ENCODE measurements around the gene TRAF1. TPM values are rescaled to one million over a fixed set of nuclear protein-coding genes. Genes with fewer than 3 reads are reported as not detected.
A peak's percentile ranks its signal among the peaks of the same experiment; 100 is the strongest.

TRAF1 gene
- total and polyA plus RNA-seq, 2 donors (not counting 1 experiment from before 2014, with no cell fraction given): 0.58 to 3.8 TPM

GRCh38 chr9:120925535-120926396, 830 bp downstream of the TRAF1 start:
- TF ChIP-seq EZH2 (IDR thresholded peaks at IDR 0.05; ENCODE audit: low read length, missing control alignments) (no peak), CTCF (conservative IDR thresholded peaks at IDR 0.05 in 1 of 2, IDR thresholded peaks at IDR 0.05 in 1 of 2; ENCODE audit: low read depth in 1 of 2, low read length in 2 of 2) (no peak)
- H2AFZ ChIP-seq (ENCODE audit: low read length): no peak overlapping the region
- no peak overlapping the region for H3K4me2 ChIP-seq (ENCODE audit: extremely low read depth, insufficient read depth, low read length)
- no peaks in the 10 kb centered on the region for H3K36me3 ChIP-seq (ENCODE audit: control insufficient read depth, insufficient read depth, low read length)
- peak; percentile 85 to 93 for DNase-seq (ENCODE audit: low read depth in 2 of 2)
- no peaks in the 10 kb centered on the region for H4K20me1 ChIP-seq (ENCODE audit: control insufficient read depth, extremely low read depth, insufficient read depth, low read length)
- H3K27me3 ChIP-seq (ENCODE audit: control insufficient read depth, insufficient read depth, low read length): no peaks in the 10 kb centered on the region
- H3K9ac ChIP-seq (ENCODE audit: insufficient read depth, low read length): no peak overlapping the region
- no peak overlapping the region for H3K4me3 ChIP-seq (replicated peaks in 1 of 4; ENCODE audit: control extremely low read depth in 1 of 4, insufficient read depth in 1 of 4, low read depth in 3 of 4, low read length in 4 of 4)
- peak overlapping the region; percentile 45 for H3K27ac ChIP-seq (ENCODE audit: insufficient read depth, low read length)
- no peaks in the 10 kb centered on the region for H3K9me3 ChIP-seq (ENCODE audit: control insufficient read depth, insufficient read depth, low read depth, low read length)
- H3K79me2 ChIP-seq (ENCODE audit: control insufficient read depth, insufficient read depth, low read length): no peaks in the 10 kb centered on the region
- peaks cover 9% of the 10 kb centered on the region for H3K4me1 ChIP-seq (ENCODE audit: control insufficient read depth, extremely low read depth, insufficient read depth, low read length)

GRCh38 chr9:120924698-120925534, 1.7 kb downstream of the TRAF1 start:
- H3K27ac ChIP-seq (ENCODE audit: insufficient read depth, low read length): no peak overlapping the region

More at GRCh38 chr9:120924698-120925534, 1.7 kb downstream of the TRAF1 start:
- no peaks in the 10 kb centered on the region for H3K27me3 ChIP-seq (ENCODE audit: control insufficient read depth, insufficient read depth, low read length)
- no peak for TF ChIP-seq CTCF (conservative IDR thresholded peaks at IDR 0.05 in 1 of 2, IDR thresholded peaks at IDR 0.05 in 1 of 2; ENCODE audit: low read depth in 1 of 2, low read length in 2 of 2)
- no peak for TF ChIP-seq EZH2 (IDR thresholded peaks at IDR 0.05; ENCODE audit: low read length, missing control alignments)
- peaks cover 11% of the 10 kb centered on the region for H3K4me1 ChIP-seq (ENCODE audit: control insufficient read depth, extremely low read depth, insufficient read depth, low read length)
- no peaks in the 10 kb centered on the region for H3K36me3 ChIP-seq (ENCODE audit: control insufficient read depth, insufficient read depth, low read length)
- H3K9ac ChIP-seq (ENCODE audit: insufficient read depth, low read length): no peak overlapping the region
- peak in 1 of 2 donors; percentile 24 for DNase-seq (ENCODE audit: low read depth in 2 of 2)
- H2AFZ ChIP-seq (ENCODE audit: low read length): no peak overlapping the region
- no peaks in the 10 kb centered on the region for H3K79me2 ChIP-seq (ENCODE audit: control insufficient read depth, insufficient read depth, low read length)
- no peak overlapping the region for H3K4me3 ChIP-seq (replicated peaks in 1 of 4; ENCODE audit: control extremely low read depth in 1 of 4, insufficient read depth in 1 of 4, low read depth in 3 of 4, low read length in 4 of 4)
- H3K9me3 ChIP-seq (ENCODE audit: control insufficient read depth, insufficient read depth, low read depth, low read length): no peaks in the 10 kb centered on the region
- no peaks in the 10 kb centered on the region for H4K20me1 ChIP-seq (ENCODE audit: control insufficient read depth, extremely low read depth, insufficient read depth, low read length)
- H3K4me2 ChIP-seq (ENCODE audit: extremely low read depth, insufficient read depth, low read length): no peak overlapping the region
